IMR-90 (cell line): ENCODE results near the gene SRXN1. TPM values are rescaled to one million over a fixed set of nuclear protein-coding genes. Genes with fewer than 3 reads are reported as not detected.

Source experiments
- ATAC-seq: fragments of 200-7000 bp; cut with Tn5 transposase; 2 replicates; pipeline ENCODE4 v1.9.1; 2020; ENCODE audit warnings: low read depth, mild to moderate bottlenecking, moderate library complexity
- BruUV-seq: library from RNA; stranded (reverse); fragments of 400-500 nt; replicated peaks from 2 replicates; lab custom pipeline; 2021; lab: Mats Ljungman, UMichigan
- CTCF ChIA-PET: fragments of 300-600 bp; formaldehyde crosslinking; extraction: SDS; loops from one replicate; lab custom pipeline; 2021; ENCODE audit warnings: antibody characterized with exemption; lab: Yijun Ruan, JAX
- POLR2A ChIA-PET: fragments of 300-600 bp; sonication (Branson Sonifier 250); formaldehyde crosslinking; loops from one replicate; lab custom pipeline; 2022; ENCODE audit warnings: antibody characterized with exemption; ENCODE audit not compliant: unreplicated experiment; lab: Charles Lee
- DNase-seq: peaks from one replicate; pipeline ENCODE4 v3.0.0; 2013
- H2AFZ ChIP-seq: replicated peaks from 2 replicates; pipeline ENCODE3; 2013; ENCODE audit warnings: low read length, mild to moderate bottlenecking; ENCODE audit not compliant: poor library complexity
- H2AK5ac ChIP-seq: 2 replicates; pipeline ENCODE4 v1.6.1; 2013; ENCODE audit warnings: low read depth, low read length, inconsistent platforms
- H2AK9ac ChIP-seq: replicated peaks from 2 replicates; pipeline ENCODE3; 2013; ENCODE audit warnings: mild to moderate bottlenecking, low read depth, low read length, moderate library complexity; ENCODE audit not compliant: poor library complexity
- H2BK120ac ChIP-seq: 2 replicates; pipeline ENCODE4 v1.6.1; 2013; ENCODE audit warnings: low read depth, low read length, inconsistent platforms
- H2BK15ac ChIP-seq: 3 replicates; pipeline ENCODE4 v1.6.1; 2013; ENCODE audit warnings: low read depth, low read length, inconsistent platforms
- H2BK20ac ChIP-seq: 2 replicates; pipeline ENCODE4 v1.6.1; 2013; ENCODE audit warnings: low read depth, mild to moderate bottlenecking, inconsistent platforms, low read length, moderate library complexity
- H2BK5ac ChIP-seq: 2 replicates; pipeline ENCODE4 v1.6.1; 2013; ENCODE audit warnings: mild to moderate bottlenecking, low read depth, low read length, inconsistent platforms; ENCODE audit not compliant: poor library complexity, severe bottlenecking
- H3K14ac ChIP-seq: replicated peaks from 2 replicates; pipeline ENCODE4 v1.6.1; 2013; ENCODE audit warnings: low read depth, low read length, inconsistent platforms
- H3K18ac ChIP-seq: 2 replicates; pipeline ENCODE4 v1.6.1; 2013; ENCODE audit warnings: low read depth, low read length, control low read depth
- H3K23ac ChIP-seq: 2 replicates; pipeline ENCODE4 v1.6.1; 2013; ENCODE audit warnings: low read depth, low read length, inconsistent platforms
- H3K27ac ChIP-seq: 2 replicates; pipeline ENCODE4 v1.5.1; 2013; ENCODE audit warnings: mild to moderate bottlenecking, control low read depth, low read length; ENCODE audit not compliant: insufficient read depth
- H3K27me3 ChIP-seq: 2 replicates; pipeline ENCODE4 v1.6.1; 2013; ENCODE audit warnings: low read length; ENCODE audit not compliant: control insufficient read depth, insufficient read depth
- H3K36me3 ChIP-seq: 2 replicates; pipeline ENCODE4 v1.6.1; 2013; ENCODE audit warnings: low read length, mixed read lengths; ENCODE audit not compliant: control insufficient read depth, insufficient read depth
- H3K4ac ChIP-seq: 2 replicates; pipeline ENCODE4 v1.6.1; 2013; ENCODE audit warnings: low read depth, low read length, inconsistent platforms
- H3K4me1 ChIP-seq: 2 replicates; pipeline ENCODE4 v1.6.1; 2013; ENCODE audit warnings: low read length, mixed read lengths; ENCODE audit not compliant: control insufficient read depth, insufficient read depth
- H3K4me2 ChIP-seq: 2 replicates; pipeline ENCODE4 v1.6.1; 2013; ENCODE audit warnings: low read depth, mild to moderate bottlenecking, control low read depth, low read length, moderate library complexity
- H3K4me3 ChIP-seq: 2 replicates; pipeline ENCODE4 v1.5.1; 2013; ENCODE audit warnings: low read depth, mild to moderate bottlenecking, control low read depth, low read length, moderate library complexity; ENCODE audit not compliant: insufficient read depth
- H3K56ac ChIP-seq: 2 replicates; pipeline ENCODE4 v1.6.1; 2013; ENCODE audit warnings: low read length, inconsistent platforms; ENCODE audit not compliant: insufficient read depth; ENCODE audit errors: extremely low read depth
- H3K79me1 ChIP-seq, 2 experiments: 2 replicates each; pipeline ENCODE4 v1.6.1; 2013; ENCODE audit warnings: low read length in 2 of 2, inconsistent platforms in 1 of 2, low read depth in 1 of 2
- H3K9ac ChIP-seq: 2 replicates; pipeline ENCODE4 v1.6.1; 2013; ENCODE audit warnings: low read depth, low read length, control low read depth
- H3K9me1 ChIP-seq: 2 replicates; pipeline ENCODE4 v1.6.1; 2013; ENCODE audit warnings: low read length, inconsistent platforms; ENCODE audit not compliant: insufficient read depth
- H3K9me3 ChIP-seq: 2 replicates; pipeline ENCODE4 v1.6.1; 2013; ENCODE audit warnings: low read length; ENCODE audit not compliant: control insufficient read depth, insufficient read depth
- H4K20me1 ChIP-seq: 2 replicates; pipeline ENCODE4 v1.6.1; 2013; ENCODE audit warnings: low read length, inconsistent platforms; ENCODE audit not compliant: insufficient read depth
- H4K5ac ChIP-seq: 2 replicates; pipeline ENCODE4 v1.6.1; 2013; ENCODE audit warnings: mild to moderate bottlenecking, low read depth, low read length, control low read depth
- H4K8ac ChIP-seq, 2 experiments: 2 replicates each; pipeline ENCODE4 v1.6.1; 2013; ENCODE audit warnings: low read depth in 2 of 2, low read length in 2 of 2, control low read depth in 1 of 2, inconsistent platforms in 1 of 2
- H4K91ac ChIP-seq: 2 replicates; pipeline ENCODE4 v1.6.1; 2013; ENCODE audit warnings: low read depth, low read length, inconsistent platforms; ENCODE audit not compliant: insufficient read depth
- CEBPB ChIP-seq: IDR thresholded peaks from 2 replicates; pipeline ENCODE4 v1.6.1; 2012; ENCODE audit warnings: low read depth, low read length, improper control_type of control experiment
- ELK1 ChIP-seq: fragments of 150-350 bp; IDR thresholded peaks from 2 replicates; pipeline ENCODE4 v1.6.1; 2016; ENCODE audit warnings: low read depth, mild to moderate bottlenecking, low read length, moderate library complexity, borderline replicate concordance
- FOS ChIP-seq: fragments of 150-350 bp; IDR thresholded peaks from 2 replicates; pipeline ENCODE4 v1.6.1; 2016; ENCODE audit warnings: low read depth, low read length
- RFX5 ChIP-seq: IDR thresholded peaks from 2 replicates; pipeline ENCODE4 v1.8.0; 2012; ENCODE audit warnings: low read depth, mild to moderate bottlenecking, low read length, moderate library complexity
- WGBS, 2 experiments: methylation state at CpG; one replicate each; pipeline versions ENCODE4 v1.1.5 to v1.1.7; 2013; ENCODE audit warnings: missing lambda C conversion rate in 2 of 2; ENCODE audit not compliant: insufficient read length in 1 of 2; ENCODE audit errors: extremely low coverage in 2 of 2; 5-methylcytosine and 5-hydroxymethylcytosine counted together
- dilution Hi-C: fragments of 300-500 bp; cut with HindIII; formaldehyde crosslinking; loops from one replicate; pipeline ENCODE4 v1.14.3; 2018; ENCODE audit warnings: low sequenced_read_pairs; ENCODE audit not compliant: unreplicated experiment
- in situ Hi-C: fragments of 300-500 bp; cut with MboI; formaldehyde crosslinking; loops from 3 replicates; pipeline ENCODE4 v1.14.3; 2019; ENCODE audit warnings: low sequenced_read_pairs, inconsistent platforms, mixed read lengths
- intact Hi-C: fragments of 100-400 bp; cut with micrococcal nuclease; formaldehyde crosslinking; loops from 2 replicates; pipeline ENCODE4 v1.10.0; 2022
- polyA plus RNA-seq, 3 experiments: library from polyadenylated mRNA; depleted of rRNA; stranded (reverse); fragments of >200 nt; gene quantifications; 2 replicates each; pipeline ENCODE4 v1.2.3, GENCODE V29; 2012; ENCODE audit warnings: low replicate concordance in 1 of 3
- total RNA-seq: library from RNA; depleted of rRNA; stranded (reverse); fragments of >200 nt; gene quantifications from 2 replicates; pipeline ENCODE4 v1.2.3, GENCODE V29; 2012

The SRXN1 gene
- total and polyA plus RNA-seq, 2 of the 4 experiments (the other 2 are of a cell fraction) = 51.2 to 71.2 TPM

- Histone ChIP-seq H2AK9ac (no peak overlapping the region), H3K56ac (no peak overlapping the region), H3K4me3 (no peak overlapping the region), H3K23ac (no peak overlapping the region), H4K91ac (no peak overlapping the region), H3K4ac (no peak overlapping the region), H2AFZ (no peak overlapping the region), H3K9me3 (no peaks in the 10 kb centered on the region), H3K4me2 (no peak overlapping the region), H3K27ac (no peak overlapping the region), H3K9me1 (no peaks in the 10 kb centered on the region), H3K9ac (no peak overlapping the region), H3K36me3 (no peaks in the 10 kb centered on the region), H2BK20ac (no peak overlapping the region), H2AK5ac (no peak overlapping the region), H4K20me1 (no peaks in the 10 kb centered on the region), H4K8ac (no peak overlapping the region), H3K79me1 (no peaks in the 10 kb centered on the region), H3K4me1 (no peaks in the 10 kb centered on the region), H3K27me3 (peaks cover 32% of the 10 kb centered on the region), H3K14ac (no peak overlapping the region), H2BK120ac (no peak overlapping the region), H2BK5ac (no peak overlapping the region), H2BK15ac (no peak overlapping the region), H4K5ac (no peak overlapping the region), H3K18ac (no peak overlapping the region)
- ChIA-PET POLR2A (no interaction called here), CTCF (no interaction called here)
- dilution Hi-C loops (no loop called here), in situ Hi-C loops (no loop called here), intact Hi-C loops (no loop called here)
- DNase-seq (no peak), ATAC-seq (no peak)
- WGBS, 2 experiments = 40% methylated on average over 1 of the region's 2 CpGs; no CpG with 5 or more reads in 1 of the 2 experiments
- no TSS peak for BruUV-seq
- TF ChIP-seq ELK1 (no peak), FOS (no peak), RFX5 (no peak), CEBPB (no peak)
Observed at GRCh38 chr20:626579-626978, 26.4 kb downstream of the SRXN1 start.
